GM19452 (cell line): ENCODE results near the gene GFRA3.
"Not testable (repeated sequence)": the region's sequence is repeated elsewhere in the genome, so short reads cannot be mapped to it uniquely, and the experiment has no call there.

Source experiments
- ATAC-seq: cut with Tn5 transposase; IDR thresholded peaks from one replicate; pipeline ENCODE4 v1.9.1; 2021; ENCODE audit not compliant: unreplicated experiment

The GFRA3 gene

GRCh38 chr5:138247800-138248199 is 26.6 kb downstream of the GFRA3 start:
- not testable (repeated sequence) for ATAC-seq

- ATAC-seq: no peak
Measured at GRCh38 chr5:138246822-138247221, 27.6 kb downstream of the GFRA3 start.

GRCh38 chr5:138246334-138246733 is 28.1 kb downstream of the GFRA3 start:
- ATAC-seq: no peak

- no peak for ATAC-seq
Measured at GRCh38 chr5:138245717-138246116, 28.7 kb downstream of the GFRA3 start.

GRCh38 chr5:138243794-138244193 is 30.6 kb downstream of the GFRA3 start:
- ATAC-seq: no peak

GRCh38 chr5:138241688-138242571 is 32.5 kb downstream of the GFRA3 start:
- no peak for ATAC-seq

GRCh38 chr5:138240650-138241385 is 33.6 kb downstream of the GFRA3 start:
- no peak for ATAC-seq

- ATAC-seq: no peak
Measured at GRCh38 chr5:138238034-138238433, 36.4 kb downstream of the GFRA3 start.

- ATAC-seq: no peak
Measured at GRCh38 chr5:138234651-138235050, 39.8 kb downstream of the GFRA3 start.

- no peak for ATAC-seq
Measured at GRCh38 chr5:138233280-138233679, 41.1 kb downstream of the GFRA3 start.

- no peak for ATAC-seq
Measured at GRCh38 chr5:138230981-138231589, 43.3 kb downstream of the GFRA3 start.

GRCh38 chr5:138230261-138230660 is 44.2 kb downstream of the GFRA3 start:
- ATAC-seq: no peak

- no peak for ATAC-seq
Measured at GRCh38 chr5:138229387-138229786, 45.0 kb downstream of the GFRA3 start.

- ATAC-seq: no peak
Measured at GRCh38 chr5:138226910-138227309, 47.5 kb downstream of the GFRA3 start.

GRCh38 chr5:138224712-138225111 is 49.7 kb downstream of the GFRA3 start:
- no peak for ATAC-seq

- ATAC-seq: no peak
Measured at GRCh38 chr5:138223532-138223931, 50.9 kb downstream of the GFRA3 start.

- no peak for ATAC-seq
Measured at GRCh38 chr5:138216799-138217198, 57.6 kb downstream of the GFRA3 start.

GRCh38 chr5:138213161-138214029 is 61.0 kb downstream of the GFRA3 start, which contains the start of gene CDC23:
CDC23 (minus strand) TSS chr5:138213323; CDS start chr5:138213312, 11 bp downstream.
- peak; percentile 94 for ATAC-seq

GRCh38 chr5:138212828-138213160 is 61.6 kb downstream of the GFRA3 start:
- ATAC-seq: peak; percentile 21

GRCh38 chr5:138210985-138211384 is 63.4 kb downstream of the GFRA3 start:
- ATAC-seq: no peak
